HepG2 (cell line): ENCODE data around the gene MVK.

Experiments used
- FOXA3 ChIP-seq: IDR thresholded peaks from 2 replicates; pipeline ENCODE4 v1.6.1; 2016; ENCODE audit warnings: missing genetic modification reagents, missing compliant biosample characterization
- HDAC2 ChIP-seq: sonication (generic); formaldehyde crosslinking; IDR thresholded peaks from 2 replicates; pipeline ENCODE4 v1.4.0; 2020; ENCODE audit warnings: missing genetic modification reagents
- ZNF30 ChIP-seq: sonication (generic); formaldehyde crosslinking; IDR thresholded peaks from 2 replicates; pipeline ENCODE4 v1.5.0; 2020; ENCODE audit warnings: mild to moderate bottlenecking, missing genetic modification reagents
- TF ChIP-seq, protein P1 (sequence below): sonication (generic); formaldehyde crosslinking; IDR thresholded peaks from 2 replicates; pipeline ENCODE4 v1.9.0; 2021; ENCODE audit warnings: missing genetic modification reagents, borderline replicate concordance
- TF ChIP-seq, protein P2 (sequence below): IDR thresholded peaks from 2 replicates; pipeline ENCODE4 v1.6.1; 2016; ENCODE audit warnings: low read depth, missing genetic modification reagents, missing compliant biosample characterization

DNA sequence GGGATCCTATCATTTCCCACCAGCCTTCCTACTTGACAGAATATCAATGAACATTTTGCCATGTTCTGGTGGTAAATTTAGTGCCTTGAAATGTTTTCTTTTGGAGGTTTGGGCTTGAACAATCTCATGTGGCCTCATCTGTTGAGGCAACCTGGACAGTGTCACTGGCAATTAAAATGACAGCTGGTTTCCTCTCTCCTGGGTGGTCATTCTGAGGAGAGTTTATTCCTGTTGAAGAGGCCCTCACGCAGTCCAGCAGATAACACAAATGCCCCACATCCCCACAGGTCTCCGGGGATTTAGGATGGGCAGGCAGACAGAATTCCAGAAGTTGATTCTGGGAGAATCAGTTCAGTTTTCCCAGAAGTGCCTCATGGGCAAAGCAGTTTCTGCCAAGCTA, 42.2 kb upstream of the MVK start:
- TF ChIP-seq, protein P1, sequence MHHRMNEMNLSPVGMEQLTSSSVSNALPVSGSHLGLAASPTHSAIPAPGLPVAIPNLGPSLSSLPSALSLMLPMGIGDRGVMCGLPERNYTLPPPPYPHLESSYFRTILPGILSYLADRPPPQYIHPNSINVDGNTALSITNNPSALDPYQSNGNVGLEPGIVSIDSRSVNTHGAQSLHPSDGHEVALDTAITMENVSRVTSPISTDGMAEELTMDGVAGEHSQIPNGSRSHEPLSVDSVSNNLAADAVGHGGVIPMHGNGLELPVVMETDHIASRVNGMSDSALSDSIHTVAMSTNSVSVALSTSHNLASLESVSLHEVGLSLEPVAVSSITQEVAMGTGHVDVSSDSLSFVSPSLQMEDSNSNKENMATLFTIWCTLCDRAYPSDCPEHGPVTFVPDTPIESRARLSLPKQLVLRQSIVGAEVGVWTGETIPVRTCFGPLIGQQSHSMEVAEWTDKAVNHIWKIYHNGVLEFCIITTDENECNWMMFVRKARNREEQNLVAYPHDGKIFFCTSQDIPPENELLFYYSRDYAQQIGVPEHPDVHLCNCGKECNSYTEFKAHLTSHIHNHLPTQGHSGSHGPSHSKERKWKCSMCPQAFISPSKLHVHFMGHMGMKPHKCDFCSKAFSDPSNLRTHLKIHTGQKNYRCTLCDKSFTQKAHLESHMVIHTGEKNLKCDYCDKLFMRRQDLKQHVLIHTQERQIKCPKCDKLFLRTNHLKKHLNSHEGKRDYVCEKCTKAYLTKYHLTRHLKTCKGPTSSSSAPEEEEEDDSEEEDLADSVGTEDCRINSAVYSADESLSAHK (CRISPR knock-in tag): no peak
- TF ChIP-seq FOXA3 (CRISPR knock-in tag) (no peak), HDAC2 (CRISPR knock-in tag) (no peak), ZNF30 (CRISPR knock-in tag) (no peak)
- TF ChIP-seq, protein P2, sequence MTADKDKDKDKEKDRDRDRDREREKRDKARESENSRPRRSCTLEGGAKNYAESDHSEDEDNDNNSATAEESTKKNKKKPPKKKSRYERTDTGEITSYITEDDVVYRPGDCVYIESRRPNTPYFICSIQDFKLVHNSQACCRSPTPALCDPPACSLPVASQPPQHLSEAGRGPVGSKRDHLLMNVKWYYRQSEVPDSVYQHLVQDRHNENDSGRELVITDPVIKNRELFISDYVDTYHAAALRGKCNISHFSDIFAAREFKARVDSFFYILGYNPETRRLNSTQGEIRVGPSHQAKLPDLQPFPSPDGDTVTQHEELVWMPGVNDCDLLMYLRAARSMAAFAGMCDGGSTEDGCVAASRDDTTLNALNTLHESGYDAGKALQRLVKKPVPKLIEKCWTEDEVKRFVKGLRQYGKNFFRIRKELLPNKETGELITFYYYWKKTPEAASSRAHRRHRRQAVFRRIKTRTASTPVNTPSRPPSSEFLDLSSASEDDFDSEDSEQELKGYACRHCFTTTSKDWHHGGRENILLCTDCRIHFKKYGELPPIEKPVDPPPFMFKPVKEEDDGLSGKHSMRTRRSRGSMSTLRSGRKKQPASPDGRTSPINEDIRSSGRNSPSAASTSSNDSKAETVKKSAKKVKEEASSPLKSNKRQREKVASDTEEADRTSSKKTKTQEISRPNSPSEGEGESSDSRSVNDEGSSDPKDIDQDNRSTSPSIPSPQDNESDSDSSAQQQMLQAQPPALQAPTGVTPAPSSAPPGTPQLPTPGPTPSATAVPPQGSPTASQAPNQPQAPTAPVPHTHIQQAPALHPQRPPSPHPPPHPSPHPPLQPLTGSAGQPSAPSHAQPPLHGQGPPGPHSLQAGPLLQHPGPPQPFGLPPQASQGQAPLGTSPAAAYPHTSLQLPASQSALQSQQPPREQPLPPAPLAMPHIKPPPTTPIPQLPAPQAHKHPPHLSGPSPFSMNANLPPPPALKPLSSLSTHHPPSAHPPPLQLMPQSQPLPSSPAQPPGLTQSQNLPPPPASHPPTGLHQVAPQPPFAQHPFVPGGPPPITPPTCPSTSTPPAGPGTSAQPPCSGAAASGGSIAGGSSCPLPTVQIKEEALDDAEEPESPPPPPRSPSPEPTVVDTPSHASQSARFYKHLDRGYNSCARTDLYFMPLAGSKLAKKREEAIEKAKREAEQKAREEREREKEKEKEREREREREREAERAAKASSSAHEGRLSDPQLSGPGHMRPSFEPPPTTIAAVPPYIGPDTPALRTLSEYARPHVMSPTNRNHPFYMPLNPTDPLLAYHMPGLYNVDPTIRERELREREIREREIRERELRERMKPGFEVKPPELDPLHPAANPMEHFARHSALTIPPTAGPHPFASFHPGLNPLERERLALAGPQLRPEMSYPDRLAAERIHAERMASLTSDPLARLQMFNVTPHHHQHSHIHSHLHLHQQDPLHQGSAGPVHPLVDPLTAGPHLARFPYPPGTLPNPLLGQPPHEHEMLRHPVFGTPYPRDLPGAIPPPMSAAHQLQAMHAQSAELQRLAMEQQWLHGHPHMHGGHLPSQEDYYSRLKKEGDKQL (CRISPR knock-in tag): no peak
